IPS-20b (cell line): Measurements from ENCODE around the gene ABCG4.

ENCODE experiments used
- H3K27ac ChIP-seq: one replicate; pipeline ENCODE4 v1.5.1; 2013; ENCODE audit warnings: low read length
- H3K27me3 ChIP-seq: 2 replicates; pipeline ENCODE4 v1.6.1; 2013; ENCODE audit warnings: mild to moderate bottlenecking, low read length, inconsistent platforms; ENCODE audit not compliant: insufficient read depth
- H3K36me3 ChIP-seq: 2 replicates; pipeline ENCODE4 v1.6.1; 2013; ENCODE audit warnings: low read depth, mild to moderate bottlenecking, inconsistent platforms, low read length, moderate library complexity; ENCODE audit not compliant: insufficient read depth
- H3K4me1 ChIP-seq: 2 replicates; pipeline ENCODE4 v1.6.1; 2013; ENCODE audit warnings: mild to moderate bottlenecking, control low read depth, inconsistent platforms, low read length, moderate library complexity; ENCODE audit not compliant: insufficient read depth
- H3K4me3 ChIP-seq: 2 replicates; pipeline ENCODE4 v1.5.1; 2013; ENCODE audit warnings: mild to moderate bottlenecking, low read length, inconsistent platforms
- H3K9ac ChIP-seq: 2 replicates; pipeline ENCODE4 v1.6.1; 2013; ENCODE audit warnings: low read depth, mild to moderate bottlenecking, inconsistent platforms, low read length, moderate library complexity
- H3K9me3 ChIP-seq: 2 replicates; pipeline ENCODE4 v1.6.1; 2013; ENCODE audit warnings: mild to moderate bottlenecking, low read depth, low read length, inconsistent platforms; ENCODE audit not compliant: insufficient read depth

The ABCG4 gene

GRCh38 chr11:119204066-119204465 is 55.2 kb downstream of the ABCG4 start:
- Histone ChIP-seq H3K4me1 (peaks cover 18% of the 10 kb centered on the region; the same call in 1 of the 2 replicates), H3K9me3 (no peaks in the 10 kb centered on the region), H3K27me3 (no peaks in the 10 kb centered on the region), H3K27ac (no peak overlapping the region), H3K9ac (no peak overlapping the region), H3K36me3 (no peaks in the 10 kb centered on the region), H3K4me3 (no peak overlapping the region)

GRCh38 chr11:119205080-119205479 is 56.2 kb downstream of the ABCG4 start:
- H3K27ac ChIP-seq: no peak overlapping the region
- no peaks in the 10 kb centered on the region for H3K36me3 ChIP-seq
- no peaks in the 10 kb centered on the region for H3K27me3 ChIP-seq
- peaks cover 25% of the 10 kb centered on the region; the same call in 1 of the 2 replicates for H3K4me1 ChIP-seq
- H3K9me3 ChIP-seq: no peaks in the 10 kb centered on the region
- H3K4me3 ChIP-seq: no peak overlapping the region
- H3K9ac ChIP-seq: no peak overlapping the region; the same call in 1 of the 2 replicates

- Histone ChIP-seq H3K4me3 (peak within 1 kb of the TSS; percentile 87), H3K27ac (peak within 1 kb of the TSS; percentile 31), H3K36me3 (no peaks in the 10 kb centered on the region), H3K27me3 (no peaks in the 10 kb centered on the region), H3K4me1 (peaks cover 25% of the 10 kb centered on the region; the same call in 1 of the 2 replicates), H3K9ac (peak within 1 kb of the TSS; percentile 91), H3K9me3 (no peaks in the 10 kb centered on the region)
Observed at GRCh38 chr11:119205574-119206510, 57.0 kb downstream of the ABCG4 start, which contains the start of gene CBL. CBL (plus strand) TSS chr11:119206339; CDS start chr11:119206418, 79 bp downstream.

GRCh38 chr11:119206511-119207414 is 57.9 kb downstream of the ABCG4 start:
- peak overlapping the region; percentile 91 for H3K9ac ChIP-seq
- H3K36me3 ChIP-seq: no peaks in the 10 kb centered on the region
- no peaks in the 10 kb centered on the region for H3K27me3 ChIP-seq
- no peaks in the 10 kb centered on the region for H3K9me3 ChIP-seq
- H3K27ac ChIP-seq: peak overlapping the region; percentile 31
- H3K4me1 ChIP-seq: peaks cover 25% of the 10 kb centered on the region; the same call in 1 of the 2 replicates
- H3K4me3 ChIP-seq: peak overlapping the region; percentile 87

- Histone ChIP-seq H3K9ac (peak overlapping the region; percentile 75), H3K27ac (peak overlapping the region; percentile 31)
Observed at GRCh38 chr11:119207415-119207960, 58.6 kb downstream of the ABCG4 start.

GRCh38 chr11:119209186-119209585 is 60.3 kb downstream of the ABCG4 start:
- H3K4me3 ChIP-seq: no peak overlapping the region; the same call in 1 of the 2 replicates
- H3K27ac ChIP-seq: no peak overlapping the region
- no peak overlapping the region for H3K9ac ChIP-seq
- H3K27me3 ChIP-seq: no peaks in the 10 kb centered on the region
- H3K36me3 ChIP-seq: no peaks in the 10 kb centered on the region
- no peaks in the 10 kb centered on the region for H3K9me3 ChIP-seq
- peaks cover 25% of the 10 kb centered on the region; the same call in 1 of the 2 replicates for H3K4me1 ChIP-seq

More at GRCh38 chr11:119207415-119207960, 58.6 kb downstream of the ABCG4 start:
- Histone ChIP-seq H3K4me3 (peak overlapping the region; percentile 87), H3K9me3 (no peaks in the 10 kb centered on the region), H3K27me3 (no peaks in the 10 kb centered on the region), H3K4me1 (peaks cover 25% of the 10 kb centered on the region; the same call in 1 of the 2 replicates), H3K36me3 (no peaks in the 10 kb centered on the region)

GRCh38 chr11:119210050-119210449 is 61.2 kb downstream of the ABCG4 start:
- Histone ChIP-seq H3K36me3 (no peaks in the 10 kb centered on the region), H3K4me3 (no peak overlapping the region), H3K4me1 (peaks cover 22% of the 10 kb centered on the region; the same call in 1 of the 2 replicates), H3K27ac (no peak overlapping the region), H3K27me3 (no peaks in the 10 kb centered on the region), H3K9me3 (no peaks in the 10 kb centered on the region), H3K9ac (no peak overlapping the region)
